H1 (cell line): ENCODE data around the gene KIF5C. TPM values are rescaled to one million over a fixed set of nuclear protein-coding genes. Genes with fewer than 3 reads are reported as not detected.

Experiments used
- CTCF ChIA-PET: fragments of 300-600 bp; sonication (Branson Sonifier 250); formaldehyde crosslinking; loops from one replicate; lab custom pipeline; 2021; ENCODE audit not compliant: partially characterized antibody; lab: Charles Lee
- POLR2A ChIA-PET: fragments of 300-600 bp; sonication (Branson Sonifier 250); formaldehyde crosslinking; loops from one replicate; lab custom pipeline; 2021; ENCODE audit warnings: inconsistent platforms; ENCODE audit not compliant: partially characterized antibody; lab: Charles Lee
- DNase-seq, 2 experiments: peaks; one replicate each; pipeline versions ENCODE4 v3.0.0 to v3.0.0-alpha.2; 2010 to 2022; ENCODE audit warnings: low spot score in 2 of 2, low read depth in 1 of 2, mixed read lengths in 1 of 2
- FAIRE-seq: peaks from 2 replicates; lab custom pipeline; 2011; peaks lifted over from hg19 to GRCh38; lab: Jason Lieb, UNC
- H2AFZ ChIP-seq: 2 replicates; pipeline ENCODE4 v1.8.1; 2012; ENCODE audit warnings: low read length, inconsistent platforms
- H2AK5ac ChIP-seq: 2 replicates; pipeline ENCODE4 v1.6.1; 2013; ENCODE audit warnings: low read depth, low read length
- H2BK120ac ChIP-seq: replicated peaks from 2 replicates; pipeline ENCODE3; 2013; ENCODE audit warnings: low read depth, low read length, inconsistent platforms
- H2BK12ac ChIP-seq: 2 replicates; pipeline ENCODE4 v1.6.1; 2013; ENCODE audit warnings: low read depth, low read length
- H2BK15ac ChIP-seq: 2 replicates; pipeline ENCODE4 v1.6.1; 2013; ENCODE audit warnings: low read length
- H2BK20ac ChIP-seq: 2 replicates; pipeline ENCODE4 v1.6.1; 2013; ENCODE audit warnings: low read length
- H2BK5ac ChIP-seq: 2 replicates; pipeline ENCODE4 v1.6.1; 2013; ENCODE audit warnings: low read depth, low read length
- H3K14ac ChIP-seq: 2 replicates; pipeline ENCODE4 v1.6.1; 2013; ENCODE audit warnings: inconsistent platforms; ENCODE audit not compliant: insufficient read length
- H3K18ac ChIP-seq: 2 replicates; pipeline ENCODE4 v1.6.1; 2013; ENCODE audit warnings: low read length; ENCODE audit errors: extremely low read depth
- H3K23ac ChIP-seq: 2 replicates; pipeline ENCODE4 v1.6.1; 2013; ENCODE audit warnings: inconsistent platforms; ENCODE audit not compliant: insufficient read length
- H3K23me2 ChIP-seq: 2 replicates; pipeline ENCODE4 v1.6.1; 2013; ENCODE audit warnings: low read depth, low read length
- H3K27ac ChIP-seq: 2 replicates; pipeline ENCODE4 v1.6.1; 2011; ENCODE audit warnings: low read depth, low read length, inconsistent platforms
- H3K27me3 ChIP-seq, 4 experiments: replicated peaks in 1 of 4; 1 replicate in 1 of 4; 2 replicates in 3 of 4; pipeline versions ENCODE4 v1.6.1 to v1.8.1; 2011 to 2013; ENCODE audit warnings: low read length in 3 of 4, mild to moderate bottlenecking in 3 of 4, inconsistent platforms in 2 of 4, mixed read lengths in 2 of 4, moderate library complexity in 1 of 4; ENCODE audit not compliant: control insufficient read depth in 3 of 4, insufficient read depth in 3 of 4; ENCODE audit errors: extremely low read depth in 1 of 4
- H3K36me3 ChIP-seq, 4 experiments: 2 replicates each; pipeline versions ENCODE4 v1.6.1 to v1.8.1; 2011 to 2013; ENCODE audit warnings: mild to moderate bottlenecking in 4 of 4, low read length in 3 of 4, moderate library complexity in 2 of 4, control low read depth in 1 of 4, inconsistent platforms in 1 of 4; ENCODE audit not compliant: insufficient read depth in 4 of 4, control insufficient read depth in 2 of 4
- H3K4ac ChIP-seq: replicated peaks from 2 replicates; pipeline ENCODE3; 2013; ENCODE audit warnings: low read length, low read depth, mixed read lengths, inconsistent platforms; ENCODE audit not compliant: insufficient read length
- H3K4me1 ChIP-seq, 4 experiments: replicated peaks in 1 of 4; 1 replicate in 1 of 4; 2 replicates in 3 of 4; pipeline versions ENCODE4 v1.6.1 to v1.8.1; 2011 to 2013; ENCODE audit warnings: low read length in 3 of 4, inconsistent platforms in 2 of 4, mixed read lengths in 1 of 4; ENCODE audit not compliant: insufficient read depth in 4 of 4, control insufficient read depth in 3 of 4
- H3K4me2 ChIP-seq, 2 experiments: 2 replicates each; pipeline versions ENCODE4 v1.6.1 to v1.8.1; 2011 to 2013; ENCODE audit warnings: low read depth in 2 of 2, low read length in 2 of 2, control low read depth in 1 of 2, inconsistent platforms in 1 of 2, mild to moderate bottlenecking in 1 of 2; ENCODE audit not compliant: insufficient read depth in 1 of 2
- H3K4me3 ChIP-seq, 4 experiments: fragments of 200-600, 300-600 bp in 1 of 4; sonication (generic), shearing (Covaris generic), sonication (Bioruptor Twin) in 1 of 4; 2 replicates each; pipeline versions ENCODE4 v1.5.1 to v1.8.1; 2011 to 2016; ENCODE audit warnings: low read length in 4 of 4, low read depth in 3 of 4, control low read depth in 2 of 4, inconsistent platforms in 2 of 4, mild to moderate bottlenecking in 2 of 4, mixed read lengths in 1 of 4, moderate library complexity in 1 of 4; ENCODE audit not compliant: insufficient read depth in 2 of 4; ENCODE audit errors: extremely low read depth in 1 of 4
- H3K56ac ChIP-seq: replicated peaks from 2 replicates; pipeline ENCODE3; 2013; ENCODE audit warnings: low read depth, mild to moderate bottlenecking, mixed read lengths, low read length, inconsistent platforms; ENCODE audit not compliant: insufficient read length
- H3K79me1 ChIP-seq: 2 replicates; pipeline ENCODE4 v1.6.1; 2013; ENCODE audit warnings: low read depth, low read length, control low read depth
- H3K79me2 ChIP-seq, 2 experiments: 2 replicates each; pipeline versions ENCODE4 v1.6.1 to v1.8.1; 2012 to 2013; ENCODE audit warnings: low read length in 2 of 2, mild to moderate bottlenecking in 2 of 2, inconsistent platforms in 1 of 2; ENCODE audit not compliant: insufficient read depth in 2 of 2, control insufficient read depth in 1 of 2
- H3K9ac ChIP-seq, 4 experiments: replicated peaks in 1 of 4; 1 replicate in 1 of 4; 2 replicates in 3 of 4; pipeline versions ENCODE4 v1.6.1 to v1.8.1; 2011 to 2013; ENCODE audit warnings: low read depth in 3 of 4, low read length in 3 of 4, control low read depth in 2 of 4, mild to moderate bottlenecking in 2 of 4, moderate library complexity in 2 of 4, inconsistent platforms in 1 of 4; ENCODE audit errors: extremely low read depth in 1 of 4
- H3K9me3 ChIP-seq, 2 experiments: 2 replicates each; pipeline versions ENCODE4 v1.6.1 to v1.8.1; 2012 to 2013; ENCODE audit warnings: mild to moderate bottlenecking in 2 of 2, moderate library complexity in 2 of 2, control low read depth in 1 of 2, inconsistent platforms in 1 of 2, low read depth in 1 of 2, low read length in 1 of 2, mixed read lengths in 1 of 2; ENCODE audit not compliant: insufficient read depth in 2 of 2
- H4K20me1 ChIP-seq, 2 experiments: replicated peaks in 1 of 2; 2 replicates each; pipeline versions ENCODE3 to v1.8.1; 2011 to 2013; ENCODE audit warnings: inconsistent platforms in 2 of 2, low read length in 2 of 2, mild to moderate bottlenecking in 1 of 2; ENCODE audit not compliant: insufficient read depth in 2 of 2, control insufficient read depth in 1 of 2
- H4K5ac ChIP-seq: 2 replicates; pipeline ENCODE4 v1.6.1; 2013; ENCODE audit warnings: low read length, low read depth, mixed read lengths, inconsistent platforms; ENCODE audit not compliant: insufficient read length
- H4K8ac ChIP-seq: 2 replicates; pipeline ENCODE4 v1.8.0; 2013; ENCODE audit warnings: mild to moderate bottlenecking, moderate library complexity, low read length, inconsistent platforms; ENCODE audit not compliant: insufficient read depth; ENCODE audit errors: extremely low read depth
- H4K91ac ChIP-seq: replicated peaks from 2 replicates; pipeline ENCODE3; 2013; ENCODE audit warnings: low read length, mixed read lengths, inconsistent platforms; ENCODE audit not compliant: insufficient read length
- BACH1 ChIP-seq: IDR thresholded peaks from 2 replicates; pipeline ENCODE4 v1.6.1; 2012; ENCODE audit warnings: low read length, improper control_type of control experiment
- MAX ChIP-seq: IDR thresholded peaks from 2 replicates; pipeline ENCODE4 v1.6.1; 2012; ENCODE audit warnings: inconsistent platforms
- NANOG ChIP-seq: IDR thresholded peaks from 2 replicates; pipeline ENCODE4 v1.6.1; 2011; ENCODE audit warnings: low read length, low read depth, mild to moderate bottlenecking, inconsistent platforms; ENCODE audit not compliant: insufficient read depth, poor library complexity, severe bottlenecking
- TCF12 ChIP-seq: IDR thresholded peaks from 2 replicates; pipeline ENCODE4 v1.6.1; 2011; ENCODE audit warnings: low read depth, mild to moderate bottlenecking, low read length
- WGBS, 2 experiments: shearing (Covaris generic) in 1 of 2; methylation state at CpG; one replicate each; pipeline versions ENCODE4 v1.1.6 to v1.1.7; 2013 to 2015; ENCODE audit warnings: low lambda C conversion rate in 2 of 2, mixed read lengths in 2 of 2, inconsistent platforms in 1 of 2, low coverage in 1 of 2, missing lambda C conversion rate in 1 of 2; ENCODE audit not compliant: insufficient replicate concordance in 2 of 2, insufficient coverage in 1 of 2, insufficient read length in 1 of 2; ENCODE audit errors: extremely low coverage in 1 of 2, missing lambda C conversion rate in 1 of 2; 5-methylcytosine and 5-hydroxymethylcytosine counted together
- polyA plus RNA-seq, 7 experiments: library from polyadenylated mRNA; depleted of rRNA in 3 of 7; stranded (reverse) in 5 of 7; unstranded in 2 of 7; fragments of >200 nt in 5 of 7; fragments of 200-250 nt in 2 of 7; gene quantifications; 1 replicate in 5 of 7; 2 replicates in 1 of 7; 4 replicates in 1 of 7; pipeline versions ENCODE4 v1.2.1 to v1.2.3, GENCODE V29; 2011 to 2013; ENCODE audit warnings: missing spikeins in 2 of 7, mixed read lengths in 2 of 7
- total RNA-seq: library from RNA; stranded (reverse); fragmentation: NEBNext Ultra II Directional; extraction: Animal tissue kit (Norgen Biotek cat#: 25700); gene quantifications from 2 replicates; pipeline ENCODE4 v1.2.1, GENCODE V29; 2021

The KIF5C gene
- total and polyA plus RNA-seq, 2 of the 8 experiments (the other 6 are each of a cell fraction or from before 2014, with no cell fraction given): 16.3 to 66.4 TPM

GRCh38 chr2:148965623-148966437 is 90.8 kb downstream of the KIF5C start:
- H3K36me3 ChIP-seq: peaks cover 0 to 13% (median 12%) of the 10 kb centered on the region in 4 experiments; a peak in 7 of 8 replicates
- H2BK5ac ChIP-seq: no peak overlapping the region
- no peak for FAIRE-seq
- H3K23ac ChIP-seq: no peak overlapping the region
- DNase-seq: no peak
- no peak overlapping the region for H3K4me3 ChIP-seq
- no peaks in the 10 kb centered on the region for H3K27me3 ChIP-seq
- H3K79me1 ChIP-seq: no peaks in the 10 kb centered on the region
- H2AFZ ChIP-seq: no peak overlapping the region
- H3K18ac ChIP-seq: no peak overlapping the region
- H2BK15ac ChIP-seq: no peak overlapping the region
- no peak overlapping the region for H3K14ac ChIP-seq
- no peak overlapping the region for H3K27ac ChIP-seq
- H3K4me2 ChIP-seq: no peak overlapping the region
- H2AK5ac ChIP-seq: no peak overlapping the region
- H3K56ac ChIP-seq: no peak overlapping the region
- H3K4me1 ChIP-seq: peaks cover 0 to 10% (median 0%) of the 10 kb centered on the region in 4 experiments; a peak in 2 of 7 replicates
- H3K9ac ChIP-seq: no peak overlapping the region
- TF ChIP-seq NANOG (no peak), BACH1 (no peak), MAX (no peak), TCF12 (no peak)
- H4K91ac ChIP-seq: no peak overlapping the region
- ChIA-PET CTCF (interaction anchor here (0.7 to 1.9 kb wide), 10 partner anchors 9 to 314 kb away, joined by 3 to 8 read pairs (median 3); no protein-coding TSS in a partner anchor), POLR2A (interaction anchor here (0.6 kb wide), 1 partner anchor 18 kb away, joined by 3 read pairs; no protein-coding TSS in a partner anchor)
- H2BK20ac ChIP-seq: no peak overlapping the region
- no peak overlapping the region for H2BK12ac ChIP-seq
- H4K5ac ChIP-seq: no peak overlapping the region
- no peaks in the 10 kb centered on the region; the same call in 1 of the 2 replicates for H3K23me2 ChIP-seq
- no peak overlapping the region for H4K8ac ChIP-seq
- 87% methylated on average over 12 of the region's 12 CpGs; no CpG with 5 or more reads in 1 of the 2 experiments for WGBS, 2 experiments
- no peaks in the 10 kb centered on the region for H4K20me1 ChIP-seq
- no peaks in the 10 kb centered on the region for H3K79me2 ChIP-seq
- no peak overlapping the region for H3K4ac ChIP-seq
- no peaks in the 10 kb centered on the region for H3K9me3 ChIP-seq
- no peak overlapping the region for H2BK120ac ChIP-seq
